HG03571 (cell line): Measurements from ENCODE around the gene DNAJC16.
"Not testable (repeated sequence)": the region's sequence is repeated elsewhere in the genome, so short reads cannot be mapped to it uniquely, and the experiment has no call there.

ENCODE experiments used
- ATAC-seq: cut with Tn5 transposase; IDR thresholded peaks from one replicate; pipeline ENCODE4 v1.9.1; 2021; ENCODE audit not compliant: unreplicated experiment

Gene DNAJC16

DNA sequence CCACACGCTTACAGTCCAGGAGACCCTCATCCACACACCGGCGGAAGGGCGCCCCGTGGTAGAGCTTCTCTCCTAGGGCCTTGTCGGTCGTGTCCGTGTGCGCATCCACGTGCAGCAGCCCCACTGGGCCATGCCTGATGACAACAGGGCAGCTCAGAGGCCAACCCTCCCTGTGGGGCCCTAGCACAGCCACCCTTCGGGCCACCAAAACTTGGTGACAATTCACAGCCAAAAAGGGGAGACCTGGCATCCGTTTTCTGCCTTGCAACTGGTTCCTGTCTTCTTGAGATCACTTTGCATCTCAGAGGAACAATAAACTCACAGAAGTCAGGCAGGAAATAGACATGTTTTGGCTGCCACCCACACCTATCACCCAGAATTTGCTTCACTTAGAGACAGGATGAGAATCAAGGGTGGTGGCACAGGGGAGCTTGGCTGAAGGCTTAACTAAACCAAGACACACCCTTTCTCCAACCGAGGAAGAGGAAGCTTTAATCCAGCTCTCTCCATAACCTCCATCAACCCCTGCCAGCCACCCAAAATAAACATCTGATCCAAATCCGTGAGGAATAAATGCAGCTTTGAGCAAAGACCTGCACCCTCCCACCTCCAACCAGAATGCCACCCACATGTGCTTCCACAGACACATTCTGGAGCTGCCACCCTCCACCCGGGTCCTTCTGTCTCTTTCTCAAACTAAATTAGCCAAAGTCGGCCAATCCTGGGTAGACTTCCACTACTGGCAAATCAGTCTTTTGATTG, 52.5 kb downstream of the DNAJC16 start:
- no peak for ATAC-seq

GRCh38 chr1:15579683-15580047, 53.0 kb downstream of the DNAJC16 start:
- ATAC-seq = no peak

GRCh38 chr1:15583016-15583706, 56.5 kb downstream of the DNAJC16 start:
- no peak for ATAC-seq

GRCh38 chr1:15584489-15585363, 58.1 kb downstream of the DNAJC16 start, which contains the start of gene AGMAT:
TSS of gene AGMAT (minus strand) at chr1:15585051. CDS start at chr1:15584967, 84 bp downstream.
- ATAC-seq = peak; percentile 55

DNA sequence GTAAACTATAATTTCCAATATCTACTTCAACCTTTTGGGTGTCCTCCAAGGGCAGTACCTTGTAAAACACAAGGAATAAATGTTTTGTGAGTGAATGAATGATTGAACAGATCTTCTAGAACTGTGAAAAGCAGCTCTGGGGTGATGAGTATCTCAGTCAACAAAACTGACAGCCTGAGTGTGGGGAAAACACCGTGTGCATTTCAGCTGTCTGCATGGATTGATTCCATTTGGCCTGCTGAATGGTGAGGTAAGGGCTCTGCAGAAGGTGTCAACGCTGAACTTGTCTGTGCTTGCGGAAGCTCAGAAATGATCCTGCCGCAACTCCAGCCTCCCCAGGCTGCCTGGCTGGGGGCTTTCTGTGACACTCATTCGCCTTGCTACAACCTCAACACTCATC, 65.6 kb downstream of the DNAJC16 start:
- ATAC-seq = no peak

- no peak for ATAC-seq
These were observed 69.4 kb downstream of the DNAJC16 start for GRCh38 chr1:15595809-15596617.

- no peak for ATAC-seq
These were observed 71.8 kb downstream of the DNAJC16 start for GRCh38 chr1:15598436-15598835.

DNA sequence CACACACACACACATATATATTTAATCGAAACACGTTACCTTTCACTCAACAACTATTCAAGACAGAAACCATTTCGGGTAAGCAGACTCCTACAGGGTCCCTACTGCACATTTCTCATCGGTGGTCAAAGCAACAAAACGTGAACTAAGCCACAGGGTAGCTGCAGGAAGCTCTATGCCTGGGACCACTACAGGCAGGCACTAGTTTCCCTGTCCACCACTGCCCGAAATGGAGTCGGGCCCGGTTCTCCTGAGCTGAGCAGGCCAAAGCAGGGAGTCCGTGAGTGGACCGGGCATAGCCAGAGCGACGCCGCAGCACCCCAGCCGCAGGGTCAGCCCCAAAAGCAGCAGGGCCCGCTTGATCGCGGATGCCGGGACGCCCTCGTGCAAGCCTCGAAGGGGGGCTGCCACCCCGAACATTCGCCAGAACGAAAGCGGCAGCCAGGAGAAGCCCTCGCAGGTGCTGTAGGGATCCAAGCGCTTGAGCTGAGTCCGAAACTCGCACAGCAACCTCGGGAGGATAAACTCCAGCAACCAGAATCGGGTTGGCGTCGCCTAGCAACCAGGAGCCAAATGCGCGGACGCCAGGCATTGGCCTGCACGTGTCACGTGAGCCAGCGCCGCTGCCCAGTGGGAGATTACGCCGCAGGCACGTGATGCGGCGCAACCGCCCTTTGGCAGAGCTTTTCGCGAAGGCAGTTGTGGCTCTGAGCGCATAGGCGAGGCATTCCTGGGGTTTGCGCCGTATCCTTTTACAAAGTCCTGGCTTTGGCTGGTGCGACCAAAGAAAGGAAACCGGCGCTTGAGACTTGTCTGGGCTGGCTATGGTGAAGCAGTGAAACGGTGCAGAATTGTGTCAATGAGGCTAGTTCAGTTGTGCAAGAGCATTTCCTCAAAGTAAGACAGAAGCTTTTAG, 76.7 kb downstream of the DNAJC16 start:
- ATAC-seq = peak; percentile 92

DNA sequence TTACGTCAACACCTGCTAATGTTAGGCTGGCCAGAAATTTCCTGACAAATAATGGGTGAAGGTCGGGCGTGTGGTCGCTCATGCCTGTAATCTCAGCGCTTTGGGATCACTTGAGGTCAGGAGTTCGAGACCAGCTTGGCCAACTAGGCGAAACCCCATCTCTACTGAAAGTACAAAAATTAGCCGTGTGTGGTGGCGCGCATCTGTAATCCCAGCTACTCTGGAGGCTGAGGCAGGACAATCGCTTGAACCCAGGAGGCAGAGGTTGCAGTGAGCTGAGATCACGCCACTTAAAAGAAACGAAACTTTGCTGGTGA, 77.3 kb downstream of the DNAJC16 start:
- not testable (repeated sequence) for ATAC-seq

- not testable (repeated sequence) for ATAC-seq
These were observed 77.8 kb downstream of the DNAJC16 start for GRCh38 chr1:15604400-15604799.

GRCh38 chr1:15605398-15606383, 79.0 kb downstream of the DNAJC16 start:
- ATAC-seq = no peak

- ATAC-seq = no peak
These were observed 83.0 kb downstream of the DNAJC16 start for GRCh38 chr1:15609631-15610030.

GRCh38 chr1:15610167-15610566, 83.5 kb downstream of the DNAJC16 start:
- ATAC-seq = no peak

DNA sequence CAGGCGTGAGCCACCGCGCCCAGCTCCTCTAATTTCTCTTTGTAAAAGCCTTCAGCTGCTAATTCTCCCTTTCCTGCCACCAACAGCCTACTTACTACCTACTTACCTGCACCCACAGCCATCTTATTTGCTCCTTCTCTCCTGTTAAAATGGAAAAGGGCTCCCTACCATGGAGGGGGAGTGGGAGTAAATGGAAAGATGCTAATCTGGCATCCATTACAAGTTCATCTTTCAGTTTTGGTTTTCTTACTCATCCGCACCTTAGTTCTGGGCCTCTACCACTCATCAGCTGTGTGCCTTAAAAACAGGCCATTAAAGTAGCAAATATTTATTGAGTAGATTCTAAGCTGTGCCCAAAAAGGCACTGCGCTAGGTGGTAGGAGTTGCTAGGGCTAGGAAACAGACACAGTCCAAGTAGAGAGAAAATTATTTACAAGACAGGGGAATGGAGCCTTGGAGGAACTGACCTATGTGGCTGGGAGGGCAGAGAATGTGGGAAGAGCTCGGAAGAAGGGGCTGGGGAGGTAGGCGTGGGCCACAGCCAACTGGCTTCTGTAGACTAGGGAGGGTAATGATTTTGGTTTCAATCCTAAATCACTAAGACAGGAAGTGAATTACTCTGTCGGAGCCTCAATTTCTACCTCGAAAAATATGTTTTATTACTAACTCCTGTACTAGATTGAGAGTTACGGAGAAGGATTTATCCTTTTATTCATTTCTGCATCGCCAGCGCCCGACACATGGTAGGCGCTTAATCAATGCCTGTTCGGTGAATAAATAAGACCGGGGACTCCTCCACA, 89.9 kb downstream of the DNAJC16 start:
- no peak for ATAC-seq

- peak; percentile 63 for ATAC-seq
These were observed 90.8 kb downstream of the DNAJC16 start, which contains the start of gene DDI2 for GRCh38 chr1:15617173-15618076. TSS of gene DDI2 (plus strand) at chr1:15617458. CDS start at chr1:15617671, 213 bp downstream.

GRCh38 chr1:15618077-15618654, 91.5 kb downstream of the DNAJC16 start:
- peak; percentile 35 for ATAC-seq
